HG03521 (cell line): ENCODE data around the gene CTBP2.

Experiments
- ATAC-seq: cut with Tn5 transposase; IDR thresholded peaks from one replicate; pipeline ENCODE4 v1.9.1; 2021; ENCODE audit warnings: mild to moderate bottlenecking, moderate library complexity; ENCODE audit not compliant: unreplicated experiment

The CTBP2 gene

GRCh38 chr10:125026036-125026931 is 134.1 kb downstream of the CTBP2 start:
- ATAC-seq, result no peak

GRCh38 chr10:125025341-125025740 is 135.0 kb downstream of the CTBP2 start:
- ATAC-seq, result no peak

GRCh38 chr10:125024497-125025234 is 135.7 kb downstream of the CTBP2 start:
- ATAC-seq, result no peak

GRCh38 chr10:125023862-125024496 is 136.4 kb downstream of the CTBP2 start:
- no peak for ATAC-seq

GRCh38 chr10:125023255-125023654 is 137.1 kb downstream of the CTBP2 start:
- ATAC-seq, result no peak

- ATAC-seq, result no peak
These were observed 137.7 kb downstream of the CTBP2 start for GRCh38 chr10:125022671-125023070.

GRCh38 chr10:125021686-125022344 is 138.5 kb downstream of the CTBP2 start:
- ATAC-seq, result no peak

- ATAC-seq, result no peak
These were observed 139.5 kb downstream of the CTBP2 start for GRCh38 chr10:125020871-125021270.

- ATAC-seq, result no peak
These were observed 140.0 kb downstream of the CTBP2 start for GRCh38 chr10:125020386-125020785.

GRCh38 chr10:125018576-125019143 is 141.7 kb downstream of the CTBP2 start:
- ATAC-seq, result no peak

GRCh38 chr10:125017547-125018298 is 142.6 kb downstream of the CTBP2 start:
- no peak for ATAC-seq

GRCh38 chr10:125016611-125017202 is 143.7 kb downstream of the CTBP2 start:
- ATAC-seq, result no peak

- no peak for ATAC-seq
These were observed 144.2 kb downstream of the CTBP2 start for GRCh38 chr10:125016123-125016522.

- no peak for ATAC-seq
These were observed 144.9 kb downstream of the CTBP2 start for GRCh38 chr10:125015356-125015944.

- no peak for ATAC-seq
These were observed 145.5 kb downstream of the CTBP2 start for GRCh38 chr10:125014836-125015355.

- ATAC-seq, result no peak
These were observed 146.1 kb downstream of the CTBP2 start for GRCh38 chr10:125014086-125014830.

- ATAC-seq, result no peak
These were observed 146.9 kb downstream of the CTBP2 start for GRCh38 chr10:125013529-125013872.

- no peak for ATAC-seq
These were observed 147.4 kb downstream of the CTBP2 start for GRCh38 chr10:125012851-125013528.
